Muscle of back (tissue), 11 donors: ENCODE results near the gene GIPC3. TPM values are rescaled to one million over a fixed set of nuclear protein-coding genes. Genes with fewer than 3 reads are reported as not detected.
A peak's percentile ranks its signal among the peaks of the same experiment; 100 is the strongest.

Source experiments
- DNase-seq, 3 donors: peaks; one replicate each; pipeline versions ENCODE4 v3.0.0 to v3.0.0-alpha.2; 2013
- polyA plus RNA-seq, 10 donors: library from polyadenylated mRNA; unstranded; fragments of 120-200 nt; gene quantifications; one replicate each; pipeline ENCODE4 v1.2.1, GENCODE V29; 2013; ENCODE audit not compliant: insufficient read length in 10 of 10

GIPC3 gene
- polyA plus RNA-seq, 10 donors = 1.2 to 2.1 (median 1.6) TPM

DNA sequence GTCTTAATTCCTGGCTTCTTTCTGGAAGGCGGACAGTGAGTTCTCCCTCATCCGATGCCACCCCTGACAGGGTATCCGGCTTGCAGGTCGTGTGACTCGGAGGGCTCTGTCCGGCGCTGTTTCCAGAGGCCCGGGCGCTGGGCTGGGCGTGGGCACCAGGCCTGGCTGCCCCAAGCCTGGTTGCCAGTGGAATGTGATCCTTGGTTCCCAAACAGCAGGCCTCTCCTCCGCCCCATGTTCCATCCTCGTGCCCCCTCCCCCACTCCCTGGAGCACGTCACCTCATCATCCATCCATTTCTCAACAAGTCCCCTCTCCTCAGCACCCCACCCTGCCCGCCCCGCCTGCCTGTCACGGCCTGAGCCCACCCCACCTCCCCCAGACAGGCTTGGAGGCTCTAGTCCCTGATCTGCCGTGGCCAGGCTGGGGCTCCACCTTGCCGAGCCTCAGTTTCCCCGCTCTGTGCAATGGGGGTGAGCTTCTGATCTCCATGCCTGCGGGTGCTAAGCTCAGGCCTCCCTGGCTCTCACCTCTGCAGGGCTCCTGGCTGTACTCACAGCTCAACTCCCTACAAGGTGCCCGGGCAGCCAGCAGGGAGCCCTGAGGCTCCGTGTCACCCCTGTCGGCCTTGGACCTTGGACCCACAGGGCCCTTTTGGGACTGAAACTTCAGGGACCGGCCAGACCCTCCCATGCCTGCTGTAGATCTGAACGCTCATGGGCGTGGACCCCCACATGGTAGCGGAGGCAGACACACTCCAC, 19.1 kb downstream of the GIPC3 start:
- no peak for DNase-seq

DNA sequence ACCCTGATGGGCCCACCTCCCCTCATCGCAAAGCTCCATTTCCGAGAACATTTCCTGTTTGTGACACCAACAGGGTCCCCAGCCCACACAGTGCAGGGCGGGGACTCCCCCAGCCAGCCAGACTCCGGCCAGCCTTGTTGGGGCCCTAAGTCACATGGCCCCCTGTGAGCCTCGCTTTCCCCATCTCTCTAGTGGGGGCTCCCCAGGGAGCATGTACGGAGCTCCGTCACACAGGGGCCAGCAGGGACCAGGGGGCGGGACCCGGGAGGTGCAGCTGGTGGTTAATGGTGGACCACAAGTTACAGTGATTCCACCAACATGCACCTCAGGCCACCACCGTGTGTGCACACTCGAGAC, 19.7 kb downstream of the GIPC3 start:
- DNase-seq = no peak

DNA sequence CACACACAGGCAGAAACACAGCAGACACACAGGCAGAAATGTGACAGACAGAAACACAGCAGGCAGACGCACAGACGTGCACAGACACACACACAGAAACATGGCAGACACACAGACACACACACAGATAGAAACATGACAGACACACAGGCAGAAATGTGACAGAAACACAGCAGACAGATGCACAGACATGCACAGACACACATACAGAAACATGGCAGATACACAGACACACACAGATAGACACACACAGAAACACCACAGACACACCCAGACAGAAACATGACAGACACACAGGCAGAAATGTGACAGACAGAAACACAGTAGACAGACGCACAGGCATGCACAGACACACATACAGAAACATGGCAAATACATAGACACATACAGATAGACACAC, 20.1 kb downstream of the GIPC3 start:
- DNase-seq = no peak

DNA sequence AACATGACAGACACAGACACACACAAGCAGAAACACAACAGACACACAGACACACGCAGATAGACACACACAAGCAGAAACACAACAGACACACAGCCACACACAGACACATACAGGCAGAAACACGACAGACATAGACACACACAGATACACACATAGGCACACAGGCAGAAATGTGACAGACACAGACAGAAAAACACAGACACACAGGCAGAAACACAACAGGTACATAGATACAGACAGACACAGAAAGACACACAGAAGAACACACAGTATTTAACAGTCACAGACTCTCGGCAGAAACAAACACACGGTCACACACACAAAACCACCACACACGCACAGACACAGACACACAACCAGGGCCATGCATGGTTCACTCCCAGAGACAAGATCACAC, 20.5 kb downstream of the GIPC3 start:
- DNase-seq = no peak

- DNase-seq = no peak
Measured at GRCh38 chr19:3606174-3606689, 21.0 kb downstream of the GIPC3 start.

DNA sequence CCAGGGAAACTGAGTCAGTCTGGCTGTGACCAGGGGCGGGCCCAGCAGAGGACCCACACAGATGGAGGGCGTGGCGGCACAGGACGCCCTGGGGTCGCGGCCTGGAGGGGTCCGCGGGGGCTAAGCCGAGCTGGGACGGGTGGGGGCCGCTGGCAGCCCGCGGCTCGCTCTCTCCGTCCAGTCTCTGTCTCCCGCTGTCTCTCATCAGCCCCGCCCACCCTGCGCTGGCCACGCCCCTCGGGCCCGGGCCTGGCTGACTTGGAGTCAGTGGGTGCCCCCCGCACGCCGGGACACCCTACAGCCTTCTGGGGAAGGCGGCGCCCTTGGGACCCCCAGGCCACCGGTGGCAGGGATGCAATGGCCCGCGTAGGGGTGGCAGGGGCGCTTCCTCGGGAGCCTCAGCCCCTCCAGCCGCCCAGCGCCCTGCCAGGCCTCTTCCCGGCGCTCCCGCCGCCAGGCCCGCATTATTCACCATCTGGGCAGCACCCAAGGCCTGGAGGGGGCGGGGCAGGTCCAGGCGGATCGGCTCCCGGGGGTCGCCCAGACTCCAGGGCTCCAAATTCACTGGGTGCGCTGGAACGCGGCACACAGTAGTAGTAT, 21.5 kb downstream of the GIPC3 start, which contains the start of gene TBXA2R:
TSS of gene TBXA2R (minus strand) at position 186 of the 600 bp plus-strand sequence. CDS start 6,241 bp downstream, outside the sequence.
- peak in 1 of 3 donors; percentile 71 for DNase-seq

GRCh38 chr19:3607303-3608078, 22.2 kb downstream of the GIPC3 start:
- DNase-seq = peak in 1 of 3 donors; percentile 59

DNA sequence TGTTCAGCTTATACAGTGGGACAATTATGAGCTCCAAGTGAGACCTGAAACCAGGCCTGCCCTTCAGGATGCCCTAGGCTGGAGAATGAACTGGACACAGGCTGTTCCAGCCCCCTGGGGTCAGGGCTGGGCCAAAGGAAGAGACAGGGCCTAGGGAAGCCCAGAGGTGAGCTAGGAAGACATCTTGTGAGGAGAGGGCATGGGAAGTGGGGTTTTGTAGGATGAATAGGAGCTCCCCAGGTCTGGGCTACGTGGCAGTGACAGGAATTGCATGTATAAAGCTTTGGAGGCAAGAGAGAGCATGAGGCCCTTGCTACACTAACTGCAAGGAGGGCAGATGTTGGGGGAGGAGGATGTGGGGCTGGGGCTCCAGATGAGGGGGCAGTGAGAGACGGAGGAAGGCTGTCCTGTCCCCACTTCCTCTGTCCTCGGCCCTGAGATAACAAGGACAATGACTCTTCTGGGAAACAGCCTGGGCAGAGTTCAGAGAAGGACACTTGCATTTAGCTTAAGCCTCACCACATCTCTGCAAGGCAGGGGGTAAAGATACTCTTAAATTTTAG, 22.9 kb downstream of the GIPC3 start:
- no peak for DNase-seq

GRCh38 chr19:3608750-3609322, 23.6 kb downstream of the GIPC3 start:
- no peak for DNase-seq

DNA sequence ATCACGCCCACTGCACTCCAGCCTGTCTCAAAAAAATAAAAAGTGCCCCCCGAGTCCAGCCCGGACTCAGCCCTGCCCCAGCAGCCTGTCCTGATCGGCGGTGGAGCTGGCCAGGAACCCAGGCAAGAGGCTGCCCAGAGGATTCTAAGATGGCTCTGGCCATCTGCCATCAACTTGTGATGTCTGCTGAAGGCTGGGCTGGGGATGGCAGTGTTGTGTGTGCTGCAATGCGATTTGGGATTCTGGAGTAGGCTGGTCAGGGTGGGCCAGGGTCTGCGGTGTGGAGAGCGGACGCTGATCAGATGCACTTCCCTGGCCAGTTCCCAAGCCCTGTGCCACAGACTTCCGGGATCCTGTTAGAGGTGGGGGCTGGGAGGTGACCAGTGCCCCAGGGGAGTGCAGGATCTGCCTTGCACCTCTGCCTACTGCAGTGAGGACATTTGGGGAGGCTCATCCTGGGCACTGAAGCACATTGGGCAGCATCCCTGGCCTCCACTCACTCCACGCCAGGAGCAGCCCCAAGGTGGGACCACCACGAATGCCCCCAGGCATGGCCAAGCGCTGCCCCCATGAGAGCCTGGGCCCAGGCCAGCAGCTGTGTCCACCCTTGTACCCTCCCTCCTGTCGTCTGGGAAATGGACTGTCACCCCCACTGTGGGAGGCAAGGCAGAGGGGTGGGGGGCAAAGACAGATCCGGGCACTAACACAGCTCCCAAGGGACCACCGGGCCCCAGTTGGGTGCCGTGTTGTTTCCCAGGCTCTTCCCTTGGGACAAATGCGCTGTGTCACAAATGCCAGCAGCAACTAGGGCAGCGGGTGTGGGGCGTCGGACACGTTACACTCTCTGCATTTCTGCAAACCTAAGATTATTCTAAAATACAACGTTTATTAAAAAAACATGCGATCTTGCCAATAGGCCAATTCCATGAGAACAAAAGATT, 24.8 kb downstream of the GIPC3 start:
- no peak for DNase-seq

- no peak for DNase-seq
Measured at GRCh38 chr19:3610745-3611717, 25.8 kb downstream of the GIPC3 start.

DNA sequence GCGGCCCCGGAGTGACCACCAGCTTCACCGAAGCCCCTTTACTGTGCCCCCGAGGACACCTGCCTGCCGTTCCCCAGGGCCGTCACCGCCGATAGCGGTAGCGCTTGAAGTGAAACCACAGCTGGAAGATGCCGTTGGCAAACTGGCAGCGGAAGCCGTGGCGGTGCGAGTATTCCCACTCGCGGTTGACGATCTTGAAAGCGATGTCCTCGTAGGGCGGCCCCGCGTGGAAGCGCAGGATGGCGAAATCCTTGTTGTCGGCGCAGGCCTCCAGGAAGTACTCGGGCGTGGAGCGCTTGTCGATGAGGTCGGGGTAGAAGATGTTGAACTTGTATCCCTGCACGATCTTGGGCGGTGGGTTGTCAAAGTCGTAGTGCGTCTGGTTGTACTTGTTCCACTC, 26.6 kb downstream of the GIPC3 start:
- no peak for DNase-seq

- DNase-seq = no peak
Measured at GRCh38 chr19:3612330-3612729, 27.1 kb downstream of the GIPC3 start.

DNA sequence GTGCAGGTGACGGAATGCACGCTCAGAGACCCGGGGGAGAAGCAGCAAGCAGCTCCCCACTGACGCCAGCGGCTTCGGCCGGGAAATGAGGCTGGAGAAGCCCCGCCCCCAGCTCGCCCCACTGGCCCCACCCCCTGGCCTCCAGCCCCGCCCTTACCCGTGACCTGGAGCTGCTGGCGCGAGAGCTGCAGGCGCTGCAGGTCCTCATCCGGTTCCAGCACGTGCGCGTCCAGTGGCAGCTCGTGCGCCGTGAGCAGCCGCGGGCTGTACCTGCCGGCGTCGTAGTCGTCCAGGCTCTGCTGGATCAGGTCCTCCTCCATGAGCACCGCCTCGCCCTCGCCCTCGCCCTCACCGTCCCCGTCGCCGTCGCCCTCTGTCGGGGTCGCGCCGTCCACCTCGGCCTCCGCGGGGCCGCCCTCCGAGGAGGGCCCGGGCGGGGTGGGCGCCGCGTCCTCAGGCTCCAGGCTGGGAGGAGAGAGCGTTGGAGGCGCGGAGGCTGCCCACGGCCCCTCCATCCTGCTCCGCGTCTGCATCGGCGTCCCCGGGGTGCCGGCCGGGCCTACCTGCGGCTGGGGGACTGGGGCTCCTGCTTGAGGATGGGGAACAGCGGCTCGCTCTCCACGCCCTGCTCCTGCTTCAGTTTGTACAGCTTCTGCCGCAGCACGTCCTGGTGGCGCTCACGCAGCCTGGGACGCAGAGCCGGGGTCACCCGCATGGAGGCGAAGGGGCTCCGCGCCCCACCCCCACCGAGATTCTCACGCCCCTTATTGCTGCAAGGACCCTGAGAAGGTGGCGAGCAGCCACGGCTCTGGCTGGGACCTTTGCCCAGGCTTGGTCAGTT, 27.8 kb downstream of the GIPC3 start:
- no peak for DNase-seq

DNA sequence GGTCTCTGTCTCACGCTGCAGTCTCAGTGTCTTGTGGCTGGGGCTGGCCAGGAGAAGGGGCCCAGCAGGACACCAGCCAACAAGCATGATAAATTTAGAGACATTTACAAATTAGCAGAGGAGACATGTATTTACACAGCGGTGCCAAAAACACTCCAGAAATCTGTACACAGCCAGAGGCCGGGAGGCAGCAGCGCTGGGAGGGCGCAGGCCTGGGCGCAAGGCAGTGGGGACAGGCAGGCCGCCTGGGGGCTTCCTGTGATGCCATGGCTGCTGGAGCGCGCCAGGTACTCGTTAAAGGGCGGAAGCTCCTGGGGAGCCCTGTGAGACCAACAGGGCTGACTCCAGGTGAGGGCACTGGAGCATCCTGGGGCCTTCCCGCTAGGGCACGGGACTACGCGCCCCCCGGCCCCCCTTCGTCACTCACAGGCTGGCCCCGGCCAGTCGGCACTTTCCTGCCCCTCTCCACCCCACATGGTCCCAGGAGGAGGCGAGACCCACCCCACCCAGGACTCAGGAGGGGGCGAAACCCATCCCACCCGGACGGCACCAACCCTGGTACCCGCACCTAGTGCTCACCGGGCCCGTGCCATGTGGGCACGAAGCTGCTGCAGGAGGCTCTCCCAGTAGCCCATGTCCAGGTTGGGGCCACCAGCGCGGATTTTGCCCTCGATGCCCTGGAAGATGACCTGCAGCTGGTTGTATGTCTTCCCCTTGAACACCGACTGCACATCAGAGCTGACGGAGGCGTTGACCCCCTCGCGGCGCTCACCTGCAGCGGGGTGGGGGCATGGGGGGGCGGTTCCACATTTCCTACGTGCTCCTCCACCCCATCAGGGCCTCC, 28.8 kb downstream of the GIPC3 start:
- DNase-seq = no peak

DNA sequence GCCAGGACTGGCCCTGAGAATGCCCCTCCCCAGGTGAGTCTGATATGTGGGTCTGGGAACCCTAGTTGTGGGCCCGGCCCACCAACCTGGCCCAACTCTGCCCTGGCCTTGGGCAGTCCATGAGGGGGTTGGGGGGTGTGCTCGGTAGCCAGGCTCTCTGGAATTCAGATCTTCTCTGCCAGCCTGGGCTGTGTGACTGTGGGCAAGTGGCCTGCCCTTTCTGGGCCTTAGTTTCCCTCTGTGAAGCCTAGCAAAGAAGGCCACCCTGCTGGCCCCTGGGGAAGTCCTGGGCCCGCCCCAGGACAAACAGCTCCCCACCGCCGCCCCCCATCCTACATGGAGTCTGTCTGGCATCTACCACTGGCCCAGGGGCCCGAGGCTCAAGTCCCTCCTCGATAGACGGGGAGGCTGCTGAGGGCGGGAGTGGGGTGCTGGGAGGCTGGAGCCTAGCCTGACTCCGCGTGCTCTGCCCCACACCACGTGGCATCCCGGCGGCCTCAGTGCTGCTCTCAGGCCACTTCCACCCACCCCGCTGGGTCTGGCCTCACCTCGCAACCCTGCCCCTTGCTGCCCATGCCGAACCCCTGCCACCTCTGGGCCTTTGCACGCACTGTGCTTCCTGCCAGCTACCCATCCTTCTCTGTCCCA, 29.7 kb downstream of the GIPC3 start:
- DNase-seq = no peak
